Vagina (tissue), 2 donors: ENCODE measurements around the gene FCRL6.

Source experiments
- POLR2A ChIP-seq, 2 donors: fragments of 450-650 bp; IDR thresholded peaks; one replicate each; pipeline ENCODE4 v1.6.1; 2017; ENCODE audit warnings: antibody characterized with exemption in 2 of 2, mild to moderate bottlenecking in 2 of 2, moderate library complexity in 2 of 2
- POLR2AphosphoS5 ChIP-seq, 2 donors: sonication (generic); formaldehyde crosslinking; IDR thresholded peaks; one replicate each; pipeline ENCODE4 v1.9.0; 2017; ENCODE audit warnings: antibody characterized with exemption in 2 of 2, mild to moderate bottlenecking in 2 of 2, low read depth in 1 of 2; ENCODE audit not compliant: insufficient read depth in 1 of 2
- TF ChIP-seq, protein P1 (sequence below), 3 experiments: fragments of 450-650 bp in 2 of 3; fragments of 200-600 bp in 1 of 3; sonication (generic) in 1 of 3; IDR thresholded peaks; one replicate each; pipeline ENCODE4 v1.5.1; 2017 to 2019; ENCODE audit warnings: antibody characterized with exemption in 3 of 3, mild to moderate bottlenecking in 2 of 3, moderate library complexity in 2 of 3

DNA sequence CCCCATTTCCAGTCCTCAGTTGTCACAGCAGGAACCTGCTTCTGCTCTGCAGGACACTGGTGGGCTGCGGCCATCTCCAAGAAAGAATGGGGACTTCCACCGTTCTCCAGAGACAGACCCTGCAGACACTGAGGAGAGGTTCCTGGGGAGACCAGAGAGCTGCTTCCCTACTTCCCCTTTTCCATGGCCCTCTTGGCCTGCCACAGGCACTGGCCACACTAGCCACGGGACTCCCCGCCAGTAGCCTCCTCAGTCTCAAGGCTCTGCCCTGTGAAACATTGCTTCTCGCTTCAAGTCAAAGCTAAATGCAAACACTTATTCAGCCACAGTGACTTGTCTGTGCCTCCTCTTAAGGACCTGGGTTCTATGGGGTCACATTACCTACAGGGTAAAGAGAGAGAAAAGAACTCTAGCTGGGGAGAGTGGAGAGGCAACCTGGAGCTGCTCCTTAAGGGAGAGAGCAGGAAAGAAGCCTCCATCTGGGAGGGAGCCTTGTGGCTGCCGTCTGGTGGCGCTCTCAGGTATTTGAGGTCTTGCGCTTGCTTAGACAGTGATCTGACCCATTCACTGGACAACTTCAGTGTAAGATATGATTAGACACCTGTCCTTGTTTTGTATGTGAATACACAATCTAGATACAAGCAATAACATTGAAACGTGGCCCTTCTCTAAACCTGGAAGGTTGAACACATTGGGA, 19.2 kb downstream of the FCRL6 start:
- TF ChIP-seq, protein P1, sequence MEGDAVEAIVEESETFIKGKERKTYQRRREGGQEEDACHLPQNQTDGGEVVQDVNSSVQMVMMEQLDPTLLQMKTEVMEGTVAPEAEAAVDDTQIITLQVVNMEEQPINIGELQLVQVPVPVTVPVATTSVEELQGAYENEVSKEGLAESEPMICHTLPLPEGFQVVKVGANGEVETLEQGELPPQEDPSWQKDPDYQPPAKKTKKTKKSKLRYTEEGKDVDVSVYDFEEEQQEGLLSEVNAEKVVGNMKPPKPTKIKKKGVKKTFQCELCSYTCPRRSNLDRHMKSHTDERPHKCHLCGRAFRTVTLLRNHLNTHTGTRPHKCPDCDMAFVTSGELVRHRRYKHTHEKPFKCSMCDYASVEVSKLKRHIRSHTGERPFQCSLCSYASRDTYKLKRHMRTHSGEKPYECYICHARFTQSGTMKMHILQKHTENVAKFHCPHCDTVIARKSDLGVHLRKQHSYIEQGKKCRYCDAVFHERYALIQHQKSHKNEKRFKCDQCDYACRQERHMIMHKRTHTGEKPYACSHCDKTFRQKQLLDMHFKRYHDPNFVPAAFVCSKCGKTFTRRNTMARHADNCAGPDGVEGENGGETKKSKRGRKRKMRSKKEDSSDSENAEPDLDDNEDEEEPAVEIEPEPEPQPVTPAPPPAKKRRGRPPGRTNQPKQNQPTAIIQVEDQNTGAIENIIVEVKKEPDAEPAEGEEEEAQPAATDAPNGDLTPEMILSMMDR (IDR thresholded peaks at IDR 0.05) = no peak
- TF ChIP-seq POLR2A (IDR thresholded peaks at IDR 0.05) = no peak
- TF ChIP-seq POLR2AphosphoS5 (IDR thresholded peaks at IDR 0.05; ENCODE audit: insufficient read depth in 1 of 2, low read depth in 1 of 2) = no peak
